Keratinocyte (primary cell): ENCODE results near the gene ZFYVE19. TPM values are rescaled to one million over a fixed set of nuclear protein-coding genes. Genes with fewer than 3 reads are reported as not detected.

Source experiments
- DNase-seq: peaks from one replicate; pipeline ENCODE4 v3.0.0-alpha.2; 2011; ENCODE audit warnings: low read depth, missing footprints, low spot score
- FAIRE-seq: peaks from 2 replicates; lab custom pipeline; 2011; peaks lifted over from hg19 to GRCh38; lab: Jason Lieb, UNC
- H2AFZ ChIP-seq: 2 replicates; pipeline ENCODE4 v1.6.0; 2012; ENCODE audit warnings: low read length, control low read depth, inconsistent platforms; ENCODE audit not compliant: control insufficient read depth
- H3K27ac ChIP-seq: 2 replicates; pipeline ENCODE4 v1.5.1; 2011; ENCODE audit warnings: low read length; ENCODE audit not compliant: control insufficient read depth, insufficient read depth
- H3K27me3 ChIP-seq: 3 replicates; pipeline ENCODE4 v1.6.0; 2011; ENCODE audit warnings: low read length; ENCODE audit not compliant: control insufficient read depth, insufficient read depth; ENCODE audit errors: extremely low read depth
- H3K36me3 ChIP-seq, 2 experiments: 2 replicates in 1 of 2; 3 replicates in 1 of 2; pipeline ENCODE4 v1.5.1; 2011; ENCODE audit warnings: low read length in 2 of 2, mild to moderate bottlenecking in 1 of 2; ENCODE audit not compliant: control insufficient read depth in 2 of 2, insufficient read depth in 2 of 2; ENCODE audit errors: extremely low read depth in 1 of 2
- H3K4me1 ChIP-seq: 3 replicates; pipeline ENCODE4 v1.5.1; 2011; ENCODE audit warnings: low read length; ENCODE audit not compliant: control insufficient read depth, insufficient read depth; ENCODE audit errors: extremely low read depth
- H3K4me2 ChIP-seq: 3 replicates; pipeline ENCODE4 v1.6.0; 2011; ENCODE audit warnings: low read depth, low read length; ENCODE audit not compliant: control insufficient read depth, insufficient read depth; ENCODE audit errors: extremely low read depth
- H3K4me3 ChIP-seq, 3 experiments: fragments of 200-600 bp in 1 of 3; sonication (generic) in 1 of 3; 2 replicates in 2 of 3; 3 replicates in 1 of 3; pipeline ENCODE4 v1.5.1; 2011 to 2016; ENCODE audit warnings: low read length in 3 of 3, mild to moderate bottlenecking in 3 of 3, control low read depth in 2 of 3, inconsistent platforms in 1 of 3, low read depth in 1 of 3, mixed read lengths in 1 of 3, mixed run types in 1 of 3, moderate library complexity in 1 of 3; ENCODE audit not compliant: control insufficient read depth in 2 of 3, insufficient read depth in 2 of 3; ENCODE audit errors: extremely low read depth in 1 of 3
- H3K79me2 ChIP-seq: 2 replicates; pipeline ENCODE4 v1.6.0; 2012; ENCODE audit warnings: low read length; ENCODE audit not compliant: control insufficient read depth, insufficient read depth
- H3K9ac ChIP-seq: 3 replicates; pipeline ENCODE4 v1.6.0; 2011; ENCODE audit warnings: low read length; ENCODE audit not compliant: control insufficient read depth, insufficient read depth; ENCODE audit errors: extremely low read depth
- H3K9me1 ChIP-seq: 3 replicates; pipeline ENCODE4 v1.6.0; 2011; ENCODE audit warnings: low read length; ENCODE audit not compliant: control insufficient read depth, insufficient read depth; ENCODE audit errors: extremely low read depth
- H3K9me3 ChIP-seq: 2 replicates; pipeline ENCODE4 v1.5.1; 2012; ENCODE audit warnings: low read depth, low read length; ENCODE audit not compliant: control insufficient read depth
- H4K20me1 ChIP-seq: 3 replicates; pipeline ENCODE4 v1.6.0; 2011; ENCODE audit warnings: low read length; ENCODE audit not compliant: control insufficient read depth, insufficient read depth; ENCODE audit errors: extremely low read depth
- CTCF ChIP-seq, 3 experiments: IDR thresholded peaks in 1 of 3; conservative IDR thresholded peaks in 1 of 3; optimal IDR thresholded peaks in 1 of 3; 2 replicates in 2 of 3; 3 replicates in 1 of 3; pipeline versions ENCODE3 to v1.5.1; 2011; ENCODE audit warnings: low read length in 3 of 3, mild to moderate bottlenecking in 3 of 3, moderate library complexity in 2 of 3, control low read depth in 1 of 3, inconsistent platforms in 1 of 3; ENCODE audit not compliant: insufficient read depth in 2 of 3; ENCODE audit errors: extremely low read depth in 1 of 3
- EZH2 ChIP-seq: IDR thresholded peaks from one replicate; pipeline ENCODE4 v1.6.1; 2012; ENCODE audit warnings: inconsistent platforms, mild to moderate bottlenecking, low read length, moderate library complexity
- dilution Hi-C: fragments of 300-500 bp; cut with MboI; formaldehyde crosslinking; loops from one replicate; pipeline ENCODE4 v1.7.0; 2020; ENCODE audit warnings: low sequenced_read_pairs; ENCODE audit not compliant: extremely low pct_ligation_motif_present
- polyA plus RNA-seq, 5 experiments: library from polyadenylated mRNA; depleted of rRNA in 3 of 5; stranded (reverse) in 3 of 5; stranded (forward) in 1 of 5; unstranded in 1 of 5; fragments of >200 nt; gene quantifications; 1 replicate in 1 of 5; 2 replicates in 3 of 5; 3 replicates in 1 of 5; pipeline versions ENCODE4 v1.2.1 to v1.2.3, GENCODE V29; 2011 to 2012; ENCODE audit warnings: missing spikeins in 2 of 5, low read depth in 1 of 5, low replicate concordance in 1 of 5

ZFYVE19 gene
- polyA plus RNA-seq, 1 donor (not counting 4 experiments of a cell fraction or from before 2014, with no cell fraction given) = 19.0 TPM

- dilution Hi-C loops = no loop called here
- no peak for TF ChIP-seq CTCF (optimal IDR thresholded peaks at IDR 0.05 in 1 of 3, IDR thresholded peaks at IDR 0.05 in 1 of 3, conservative IDR thresholded peaks at IDR 0.05 in 1 of 3; ENCODE audit: extremely low read depth in 1 of 3, insufficient read depth in 2 of 3, low read length in 3 of 3)
- TF ChIP-seq EZH2 = no peak
These were observed 29.1 kb downstream of the ZFYVE19 start for GRCh38 chr15:40836020-40836419.

GRCh38 chr15:40838756-40839155, 31.9 kb downstream of the ZFYVE19 start:
- no peak for FAIRE-seq
- Histone ChIP-seq H3K9me1 (no peaks in the 10 kb centered on the region), H3K4me1 (peaks cover 25% of the 10 kb centered on the region), H4K20me1 (no peaks in the 10 kb centered on the region), H3K79me2 (no peaks in the 10 kb centered on the region), H3K27me3 (no peaks in the 10 kb centered on the region), H3K9me3 (no peaks in the 10 kb centered on the region), H3K36me3 (no peaks in the 10 kb centered on the region), H3K27ac (no peak overlapping the region), H3K9ac (no peak overlapping the region), H3K4me2 (no peak overlapping the region), H2AFZ (no peak overlapping the region), H3K4me3 (no peak overlapping the region)
- TF ChIP-seq CTCF (optimal IDR thresholded peaks at IDR 0.05 in 1 of 3, IDR thresholded peaks at IDR 0.05 in 1 of 3, conservative IDR thresholded peaks at IDR 0.05 in 1 of 3; ENCODE audit: extremely low read depth in 1 of 3, insufficient read depth in 2 of 3, low read length in 3 of 3) (no peak), EZH2 (no peak)
- DNase-seq = no peak
- dilution Hi-C loops = no loop called here

More at GRCh38 chr15:40836020-40836419, 29.1 kb downstream of the ZFYVE19 start:
- H3K4me1 ChIP-seq = peaks cover 12% of the 10 kb centered on the region
- no peak overlapping the region for H3K4me2 ChIP-seq
- H3K9ac ChIP-seq = no peak overlapping the region
- no peak overlapping the region for H3K4me3 ChIP-seq
- H3K9me3 ChIP-seq = no peaks in the 10 kb centered on the region
- H3K9me1 ChIP-seq = no peaks in the 10 kb centered on the region
- no peaks in the 10 kb centered on the region for H4K20me1 ChIP-seq
- H3K27me3 ChIP-seq = no peaks in the 10 kb centered on the region
- no peak overlapping the region for H2AFZ ChIP-seq
- no peaks in the 10 kb centered on the region for H3K79me2 ChIP-seq
- H3K27ac ChIP-seq = no peak overlapping the region
- DNase-seq (no peak), FAIRE-seq (no peak)
- H3K36me3 ChIP-seq = no peaks in the 10 kb centered on the region
